ENCODE results near the gene HMX2.
"Not testable (repeated sequence)": the region's sequence is repeated elsewhere in the genome, so short reads cannot be mapped to it uniquely, and the experiment has no call there.

Gene HMX2

GRCh38 chr10:123150986-123151736 is 3.2 kb downstream of the HMX2 start:
- no peak for DNase-seq (ENCODE audit: low read depth in 2 of 2)

- no peak for DNase-seq (ENCODE audit: low read depth in 2 of 2)
Observed at GRCh38 chr10:123151737-123152135, 3.8 kb downstream of the HMX2 start.

- no peak for DNase-seq (ENCODE audit: low read depth in 2 of 2)
Observed at GRCh38 chr10:123153486-123154091, 5.7 kb downstream of the HMX2 start.

GRCh38 chr10:123154092-123154710 is 6.3 kb downstream of the HMX2 start, which contains the start of gene BUB3:
TSS of gene BUB3 (plus strand) at chr10:123154402. CDS start at chr10:123154918, 516 bp downstream.
- DNase-seq (ENCODE audit: low read depth in 2 of 2) = peak; percentile 92 to 93

- no peak for DNase-seq (ENCODE audit: low read depth in 2 of 2)
Observed at GRCh38 chr10:123154711-123155505, 7.0 kb downstream of the HMX2 start.

- DNase-seq (ENCODE audit: low read depth in 2 of 2) = no peak
Observed at GRCh38 chr10:123156078-123156477, 8.1 kb downstream of the HMX2 start.

- DNase-seq (ENCODE audit: low read depth in 2 of 2) = no peak
Observed at GRCh38 chr10:123157210-123157609, 9.3 kb downstream of the HMX2 start.

- no peak for DNase-seq (ENCODE audit: low read depth in 2 of 2)
Observed at GRCh38 chr10:123158682-123159081, 10.7 kb downstream of the HMX2 start.

- no peak for DNase-seq (ENCODE audit: low read depth in 2 of 2)
Observed at GRCh38 chr10:123160311-123160980, 12.5 kb downstream of the HMX2 start.

GRCh38 chr10:123164319-123164718 is 16.4 kb downstream of the HMX2 start:
- no peak for DNase-seq (ENCODE audit: low read depth in 2 of 2)

- DNase-seq (ENCODE audit: low read depth in 2 of 2) = no peak
Observed at GRCh38 chr10:123165445-123166072, 17.6 kb downstream of the HMX2 start.

- DNase-seq (ENCODE audit: low read depth in 2 of 2) = no peak
Observed at GRCh38 chr10:123166618-123167017, 18.7 kb downstream of the HMX2 start.

- no peak for DNase-seq (ENCODE audit: low read depth in 2 of 2)
Observed at GRCh38 chr10:123170961-123171360, 23.0 kb downstream of the HMX2 start.

- DNase-seq (ENCODE audit: low read depth in 2 of 2) = not testable (repeated sequence)
Observed at GRCh38 chr10:123171616-123172015, 23.7 kb downstream of the HMX2 start.

- DNase-seq (ENCODE audit: low read depth in 2 of 2) = no peak
Observed at GRCh38 chr10:123175389-123176387, 27.8 kb downstream of the HMX2 start.

GRCh38 chr10:123178390-123178789 is 30.5 kb downstream of the HMX2 start:
- DNase-seq (ENCODE audit: low read depth in 2 of 2) = not testable (repeated sequence)

GRCh38 chr10:123180101-123181090 is 32.5 kb downstream of the HMX2 start:
- no peak for DNase-seq (ENCODE audit: low read depth in 2 of 2)

- no peak for DNase-seq (ENCODE audit: low read depth in 2 of 2)
Observed at GRCh38 chr10:123183724-123184123, 35.8 kb downstream of the HMX2 start.

- no peak for DNase-seq (ENCODE audit: low read depth in 2 of 2)
Observed at GRCh38 chr10:123187781-123188180, 39.8 kb downstream of the HMX2 start.

Data from stimulated activated CD4-positive, alpha-beta T cell treated with anti-CD3 and anti-CD28 coated beads, Interleukin-15, amount 100 ng/mL, for 48 hours (primary cell).